Gastrocnemius medialis (tissue), 4 donors: ENCODE data around the gene ADGRD1. TPM values are rescaled to one million over a fixed set of nuclear protein-coding genes. Genes with fewer than 3 reads are reported as not detected.

Source experiments
- ATAC-seq, 2 donors: fragments of 150-250 bp; one replicate each; pipeline ENCODE4 v1.9.1; 2016
- DNase-seq, 2 donors: peaks; one replicate each; pipeline ENCODE4 v3.0.0-alpha.2; 2019
- H3K27ac ChIP-seq, 4 donors: fragments of 200-600 bp; sonication (generic); 1 replicate in 1 of 4; 2 replicates in 3 of 4; pipeline ENCODE4 v1.5.1; 2016 to 2018; ENCODE audit warnings: mild to moderate bottlenecking in 2 of 4, moderate library complexity in 1 of 4
- H3K27me3 ChIP-seq, 3 donors: fragments of 200-600 bp; sonication (generic) in 2 of 3; 1 replicate in 1 of 3; 2 replicates in 2 of 3; pipeline versions ENCODE4 v1.5.1 to v1.6.0; 2016 to 2019; ENCODE audit warnings: mild to moderate bottlenecking in 1 of 3, moderate library complexity in 1 of 3
- H3K36me3 ChIP-seq, 2 donors: fragments of 200-600 bp; sonication (generic) in 1 of 2; one replicate each; pipeline ENCODE4 v1.5.1; 2017 to 2018
- H3K4me1 ChIP-seq, 2 donors: fragments of 200-600 bp; sonication (generic) in 1 of 2; one replicate each; pipeline ENCODE4 v1.5.1; 2016 to 2017; ENCODE audit warnings: mild to moderate bottlenecking in 2 of 2
- H3K4me3 ChIP-seq, 4 donors: fragments of 200-600 bp; sonication (generic) in 3 of 4; 1 replicate in 1 of 4; 2 replicates in 3 of 4; pipeline ENCODE4 v1.5.1; 2016 to 2019; ENCODE audit warnings: mild to moderate bottlenecking in 2 of 4
- H3K9me3 ChIP-seq, 3 donors: fragments of 200-600 bp; sonication (generic) in 2 of 3; 1 replicate in 1 of 3; 2 replicates in 2 of 3; pipeline ENCODE4 v1.5.1; 2016 to 2019
- POLR2A ChIP-seq, 2 donors: fragments of 450-650 bp; IDR thresholded peaks; one replicate each; pipeline ENCODE4 v1.6.1; 2017; ENCODE audit warnings: antibody characterized with exemption in 2 of 2, mild to moderate bottlenecking in 2 of 2, moderate library complexity in 2 of 2
- in situ Hi-C, 4 donors: fragments of 200-750 bp; cut with MboI; loops; one replicate each; pipeline versions ENCODE4 v1.15.0 to v1.8.0; 2017; ENCODE audit warnings: low sequenced_read_pairs in 4 of 4
- intact Hi-C: fragments of 100-400 bp; cut with DNase I; formaldehyde crosslinking; loops from one replicate; pipeline ENCODE4 v1.15.1; 2023; ENCODE audit warnings: low total_unique reads
- total RNA-seq, 4 donors: library from RNA; depleted of rRNA; stranded (reverse); fragments of >200 nt; gene quantifications; one replicate each; pipeline versions ENCODE4 v1.1.0 to v1.2.3, GENCODE V29; 2016
- TF ChIP-seq, protein P1 (sequence below), 5 experiments: fragments of 450-650 bp in 3 of 5; fragments of 200-600 bp in 2 of 5; sonication (generic) in 2 of 5; IDR thresholded peaks in 4 of 5; conservative IDR thresholded peaks in 1 of 5; 1 replicate in 4 of 5; 2 replicates in 1 of 5; pipeline ENCODE4 v1.5.1; 2016 to 2019; ENCODE audit warnings: antibody characterized with exemption in 5 of 5, mild to moderate bottlenecking in 3 of 5, moderate library complexity in 3 of 5

Gene ADGRD1
- total RNA-seq, 4 donors from 2014 or later = 5.3 to 9.6 (median 8.2) TPM

DNA sequence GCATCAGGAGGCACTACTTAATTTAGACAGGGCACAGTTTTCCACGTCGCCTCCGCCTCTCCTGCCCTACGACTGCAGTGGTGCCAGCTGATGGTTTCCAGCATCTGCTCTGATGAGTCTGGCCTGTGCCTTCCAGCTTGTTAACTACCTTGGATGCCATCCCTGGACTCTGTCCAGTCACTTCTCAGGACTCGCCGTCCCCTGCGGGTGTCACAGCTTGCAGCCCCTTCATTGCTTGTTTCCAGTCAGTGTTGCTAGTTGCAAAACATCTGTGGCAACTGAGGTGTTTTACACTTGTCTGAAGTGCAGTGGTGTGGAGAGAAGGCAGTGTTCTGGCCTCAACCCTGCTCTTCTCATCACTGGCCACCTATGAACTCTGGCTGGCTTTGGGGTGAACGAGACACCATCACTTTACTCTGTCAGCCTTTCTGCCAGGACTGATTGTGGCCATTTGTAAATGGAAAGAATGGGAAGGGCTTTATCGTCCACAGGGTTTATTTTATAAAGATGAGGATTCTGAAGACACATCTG lies 8.3 kb downstream of the ADGRD1 start:
- Histone ChIP-seq H3K4me1 (peaks cover 15 to 16% of the 10 kb centered on the region in 2 donors), H3K9me3 (no peaks in the 10 kb centered on the region), H3K36me3 (no peaks in the 10 kb centered on the region), H3K27ac (peak overlapping the region in 2 of 4 donors; percentile 9 to 56), H3K27me3 (no peaks in the 10 kb centered on the region), H3K4me3 (no peak overlapping the region)
- intact Hi-C loops (no loop called here), in situ Hi-C loops (no loop called here)
- TF ChIP-seq POLR2A (IDR thresholded peaks at IDR 0.05) = no peak
- TF ChIP-seq, protein P1, sequence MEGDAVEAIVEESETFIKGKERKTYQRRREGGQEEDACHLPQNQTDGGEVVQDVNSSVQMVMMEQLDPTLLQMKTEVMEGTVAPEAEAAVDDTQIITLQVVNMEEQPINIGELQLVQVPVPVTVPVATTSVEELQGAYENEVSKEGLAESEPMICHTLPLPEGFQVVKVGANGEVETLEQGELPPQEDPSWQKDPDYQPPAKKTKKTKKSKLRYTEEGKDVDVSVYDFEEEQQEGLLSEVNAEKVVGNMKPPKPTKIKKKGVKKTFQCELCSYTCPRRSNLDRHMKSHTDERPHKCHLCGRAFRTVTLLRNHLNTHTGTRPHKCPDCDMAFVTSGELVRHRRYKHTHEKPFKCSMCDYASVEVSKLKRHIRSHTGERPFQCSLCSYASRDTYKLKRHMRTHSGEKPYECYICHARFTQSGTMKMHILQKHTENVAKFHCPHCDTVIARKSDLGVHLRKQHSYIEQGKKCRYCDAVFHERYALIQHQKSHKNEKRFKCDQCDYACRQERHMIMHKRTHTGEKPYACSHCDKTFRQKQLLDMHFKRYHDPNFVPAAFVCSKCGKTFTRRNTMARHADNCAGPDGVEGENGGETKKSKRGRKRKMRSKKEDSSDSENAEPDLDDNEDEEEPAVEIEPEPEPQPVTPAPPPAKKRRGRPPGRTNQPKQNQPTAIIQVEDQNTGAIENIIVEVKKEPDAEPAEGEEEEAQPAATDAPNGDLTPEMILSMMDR (IDR thresholded peaks at IDR 0.05 in 4 of 5, conservative IDR thresholded peaks at IDR 0.05 in 1 of 5) = no peak
- ATAC-seq = peak; percentile 66 to 80
- DNase-seq = peak; percentile 42 to 57

DNA sequence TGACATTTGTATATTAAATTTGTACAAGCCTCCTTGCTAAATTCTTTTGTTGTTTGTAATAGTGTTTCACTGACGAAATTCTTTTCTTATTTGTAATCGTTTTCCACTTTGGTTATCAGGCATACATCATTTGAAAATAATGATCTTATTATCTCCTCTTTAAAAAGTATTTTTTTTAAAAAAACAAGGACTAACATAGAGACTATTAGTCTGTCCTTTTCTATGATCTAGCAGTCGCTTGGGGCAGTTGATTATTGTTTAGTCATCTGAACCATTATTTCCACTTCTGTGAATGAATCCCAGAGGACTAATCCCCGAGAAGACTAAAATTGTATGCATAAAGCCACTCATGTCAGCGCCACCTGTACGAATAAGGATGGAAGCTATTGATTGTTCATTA lies 11.5 kb downstream of the ADGRD1 start:
- no peak for ATAC-seq
- in situ Hi-C loops (no loop called here), intact Hi-C loops (no loop called here)
- H3K36me3 ChIP-seq = no peaks in the 10 kb centered on the region
- H3K9me3 ChIP-seq = no peaks in the 10 kb centered on the region
- H3K4me1 ChIP-seq = peaks cover 15 to 16% of the 10 kb centered on the region in 2 donors
- DNase-seq = no peak
- no peak overlapping the region for H3K27ac ChIP-seq
- TF ChIP-seq, protein P1 (IDR thresholded peaks at IDR 0.05 in 4 of 5, conservative IDR thresholded peaks at IDR 0.05 in 1 of 5) = no peak
- TF ChIP-seq POLR2A (IDR thresholded peaks at IDR 0.05) = no peak
- no peaks in the 10 kb centered on the region for H3K27me3 ChIP-seq
- H3K4me3 ChIP-seq = no peak overlapping the region

DNA sequence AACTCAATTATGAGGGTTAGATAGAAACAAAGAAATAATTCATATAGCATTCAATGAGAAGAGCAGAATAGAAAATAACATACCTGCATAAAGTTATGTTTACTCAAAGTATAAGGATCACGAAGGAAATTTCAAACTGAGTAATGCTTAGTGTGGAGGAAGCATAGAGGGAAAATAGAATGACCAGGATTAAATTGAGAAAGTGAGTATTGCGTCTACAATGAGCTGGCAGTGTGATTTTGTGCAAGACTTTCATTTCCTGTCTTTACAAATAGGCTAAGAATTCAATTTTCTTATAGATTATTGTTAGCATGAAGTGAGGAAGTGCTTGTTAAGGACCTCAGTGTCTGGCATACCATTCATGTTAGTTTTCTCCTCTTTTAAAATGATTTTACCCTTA lies 12.0 kb downstream of the ADGRD1 start:
- ATAC-seq = no peak
- H3K27ac ChIP-seq = no peak overlapping the region
- no peak for TF ChIP-seq POLR2A (IDR thresholded peaks at IDR 0.05)
- TF ChIP-seq, protein P1 (IDR thresholded peaks at IDR 0.05 in 4 of 5, conservative IDR thresholded peaks at IDR 0.05 in 1 of 5) = no peak
- in situ Hi-C loops (no loop called here), intact Hi-C loops (no loop called here)
- no peaks in the 10 kb centered on the region for H3K36me3 ChIP-seq
- no peaks in the 10 kb centered on the region for H3K9me3 ChIP-seq
- H3K27me3 ChIP-seq = no peaks in the 10 kb centered on the region
- no peak overlapping the region for H3K4me3 ChIP-seq
- H3K4me1 ChIP-seq = peaks cover 15 to 16% of the 10 kb centered on the region in 2 donors
- DNase-seq = no peak

DNA sequence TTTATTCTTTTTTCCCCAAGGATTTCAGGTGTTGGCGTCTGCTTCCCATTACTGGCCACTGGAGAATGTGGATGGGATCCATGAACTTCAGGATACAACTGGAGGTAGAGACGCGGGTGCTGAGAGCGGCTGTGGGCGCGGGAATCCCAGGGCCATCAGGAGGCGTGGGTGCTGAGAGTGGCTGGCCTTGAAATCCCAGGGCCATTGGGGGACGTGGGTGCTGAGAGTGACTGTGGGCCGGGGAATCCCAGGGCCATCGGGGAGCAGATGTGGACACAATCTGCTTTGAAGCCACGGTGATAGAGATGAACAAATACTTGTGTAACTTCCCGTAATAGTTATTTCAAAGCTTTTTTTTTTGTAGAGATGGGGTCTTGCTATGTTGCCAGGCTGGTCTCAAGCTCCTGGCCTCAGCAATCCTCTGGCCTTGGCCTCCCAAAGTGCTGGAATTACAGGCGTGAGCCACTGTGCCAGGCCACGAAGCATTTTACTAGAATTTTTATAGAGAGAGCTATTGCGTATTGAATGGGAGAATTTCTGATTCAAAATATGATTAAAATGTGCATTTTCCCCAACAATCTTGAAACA lies 12.8 kb downstream of the ADGRD1 start:
- H3K27me3 ChIP-seq = no peaks in the 10 kb centered on the region
- no peak for ATAC-seq
- in situ Hi-C loops = no loop called here
- no peaks in the 10 kb centered on the region for H3K9me3 ChIP-seq
- TF ChIP-seq POLR2A (IDR thresholded peaks at IDR 0.05) = no peak
- TF ChIP-seq, protein P1 (IDR thresholded peaks at IDR 0.05 in 4 of 5, conservative IDR thresholded peaks at IDR 0.05 in 1 of 5) = no peak
- no peaks in the 10 kb centered on the region for H3K36me3 ChIP-seq
- DNase-seq = no peak
- H3K27ac ChIP-seq = no peak overlapping the region
- no peak overlapping the region for H3K4me3 ChIP-seq
- H3K4me1 ChIP-seq = peaks cover 10 to 13% of the 10 kb centered on the region in 2 donors
- intact Hi-C loops = no loop called here
